ENCODE data around the gene DLX3.

Gene DLX3

GRCh38 chr17:49972486-49973270 lies 22.3 kb downstream of the DLX3 start:
- no peak for DNase-seq (ENCODE audit: low read depth in 2 of 2)

GRCh38 chr17:49971848-49972485 lies 23.1 kb downstream of the DLX3 start:
- no peak for DNase-seq (ENCODE audit: low read depth in 2 of 2)

- no peak for DNase-seq (ENCODE audit: low read depth in 2 of 2)
These were observed 23.7 kb downstream of the DLX3 start for GRCh38 chr17:49971199-49971847.

GRCh38 chr17:49970498-49970897 lies 24.5 kb downstream of the DLX3 start:
- DNase-seq (ENCODE audit: low read depth in 2 of 2): no peak

- DNase-seq (ENCODE audit: low read depth in 2 of 2): no peak
These were observed 25.1 kb downstream of the DLX3 start for GRCh38 chr17:49969795-49970389.

- DNase-seq (ENCODE audit: low read depth in 2 of 2): no peak
These were observed 25.8 kb downstream of the DLX3 start, which contains the start of gene DLX4 for GRCh38 chr17:49969134-49969759. Gene DLX4 (plus strand): TSS chr17:49969190. CDS start chr17:49969469, 279 bp downstream.

GRCh38 chr17:49968405-49969133 lies 26.5 kb downstream of the DLX3 start:
- peak; percentile 49 to 72 for DNase-seq (ENCODE audit: low read depth in 2 of 2)

- DNase-seq (ENCODE audit: low read depth in 2 of 2): no peak
These were observed 27.2 kb downstream of the DLX3 start for GRCh38 chr17:49967621-49968404.

GRCh38 chr17:49967205-49967604 lies 27.8 kb downstream of the DLX3 start:
- no peak for DNase-seq (ENCODE audit: low read depth in 2 of 2)

- no peak for DNase-seq (ENCODE audit: low read depth in 2 of 2)
These were observed 28.3 kb downstream of the DLX3 start for GRCh38 chr17:49966767-49967166.

GRCh38 chr17:49965524-49965909 lies 29.5 kb downstream of the DLX3 start:
- DNase-seq (ENCODE audit: low read depth in 2 of 2): no peak

GRCh38 chr17:49964769-49965523 lies 30.1 kb downstream of the DLX3 start:
- no peak for DNase-seq (ENCODE audit: low read depth in 2 of 2)

- no peak for DNase-seq (ENCODE audit: low read depth in 2 of 2)
These were observed 30.7 kb downstream of the DLX3 start for GRCh38 chr17:49964303-49964768.

- DNase-seq (ENCODE audit: low read depth in 2 of 2): no peak
These were observed 31.3 kb downstream of the DLX3 start for GRCh38 chr17:49963626-49964302.

GRCh38 chr17:49963309-49963625 lies 31.8 kb downstream of the DLX3 start:
- no peak for DNase-seq (ENCODE audit: low read depth in 2 of 2)

GRCh38 chr17:49962599-49963308 lies 32.3 kb downstream of the DLX3 start:
- DNase-seq (ENCODE audit: low read depth in 2 of 2): no peak

GRCh38 chr17:49959183-49959935 lies 35.7 kb downstream of the DLX3 start:
- DNase-seq (ENCODE audit: low read depth in 2 of 2): no peak

- DNase-seq (ENCODE audit: low read depth in 2 of 2): no peak
These were observed 36.3 kb downstream of the DLX3 start for GRCh38 chr17:49958723-49959122.
